ENCODE results near the gene KCNQ2. TPM values are rescaled to one million over a fixed set of nuclear protein-coding genes. Genes with fewer than 3 reads are reported as not detected.

Gene KCNQ2
- total and polyA plus RNA-seq, 4 donors, result not detected

DNA sequence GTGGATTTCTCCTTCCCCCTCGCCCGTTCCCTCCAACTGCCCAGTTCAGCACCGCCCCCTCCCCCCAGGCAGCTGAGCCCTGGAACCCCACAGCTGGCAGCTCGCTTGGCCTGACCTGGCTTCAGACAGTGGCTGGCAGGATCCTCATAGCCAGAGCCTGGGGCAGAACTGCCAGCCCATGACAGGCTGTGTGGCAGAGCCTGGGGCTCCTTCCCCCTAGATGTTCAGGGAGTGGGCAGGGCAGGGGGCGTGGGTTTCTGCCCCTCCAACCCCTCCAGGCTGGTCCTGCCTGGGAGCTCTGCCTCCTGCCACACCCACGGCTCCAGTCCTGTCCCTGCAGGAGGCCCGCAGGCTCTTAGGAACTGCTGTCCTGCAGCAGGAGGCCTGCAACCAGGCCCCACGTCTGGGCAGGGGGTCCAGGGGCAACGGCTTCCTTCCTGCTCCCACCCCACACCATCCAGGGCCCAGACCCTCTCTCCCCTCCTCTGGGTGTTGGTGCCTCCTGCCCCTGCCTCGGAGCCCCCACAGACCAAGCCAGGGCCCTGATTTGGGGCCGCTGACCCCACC, 9.6 kb upstream of the KCNQ2 start:
- no peak overlapping the region for H3K27ac ChIP-seq (ENCODE audit: low read depth in 1 of 2, low read length in 2 of 2)
- H3K36me3 ChIP-seq (ENCODE audit: control insufficient read depth in 4 of 4, insufficient read depth in 3 of 4, low read depth in 1 of 4, low read length in 3 of 4), result no peaks in the 10 kb centered on the region
- H3K4me1 ChIP-seq (ENCODE audit: control insufficient read depth in 4 of 4, insufficient read depth in 4 of 4, low read length in 3 of 4), result peaks cover 0 to 6% (median 0%) of the 10 kb centered on the region in 4 donors
- no peak for DNase-seq (ENCODE audit: low spot score)
- peaks cover 0 to 8% (median 2%) of the 10 kb centered on the region in 4 donors for H3K27me3 ChIP-seq (ENCODE audit: control insufficient read depth in 4 of 4, insufficient read depth in 4 of 4, low read length in 3 of 4)
- 46% methylated on average over 11 of the region's 11 CpGs for WGBS
- no peak for TF ChIP-seq HNF4A (conservative IDR thresholded peaks at IDR 0.05)
- TF ChIP-seq, protein P1, sequence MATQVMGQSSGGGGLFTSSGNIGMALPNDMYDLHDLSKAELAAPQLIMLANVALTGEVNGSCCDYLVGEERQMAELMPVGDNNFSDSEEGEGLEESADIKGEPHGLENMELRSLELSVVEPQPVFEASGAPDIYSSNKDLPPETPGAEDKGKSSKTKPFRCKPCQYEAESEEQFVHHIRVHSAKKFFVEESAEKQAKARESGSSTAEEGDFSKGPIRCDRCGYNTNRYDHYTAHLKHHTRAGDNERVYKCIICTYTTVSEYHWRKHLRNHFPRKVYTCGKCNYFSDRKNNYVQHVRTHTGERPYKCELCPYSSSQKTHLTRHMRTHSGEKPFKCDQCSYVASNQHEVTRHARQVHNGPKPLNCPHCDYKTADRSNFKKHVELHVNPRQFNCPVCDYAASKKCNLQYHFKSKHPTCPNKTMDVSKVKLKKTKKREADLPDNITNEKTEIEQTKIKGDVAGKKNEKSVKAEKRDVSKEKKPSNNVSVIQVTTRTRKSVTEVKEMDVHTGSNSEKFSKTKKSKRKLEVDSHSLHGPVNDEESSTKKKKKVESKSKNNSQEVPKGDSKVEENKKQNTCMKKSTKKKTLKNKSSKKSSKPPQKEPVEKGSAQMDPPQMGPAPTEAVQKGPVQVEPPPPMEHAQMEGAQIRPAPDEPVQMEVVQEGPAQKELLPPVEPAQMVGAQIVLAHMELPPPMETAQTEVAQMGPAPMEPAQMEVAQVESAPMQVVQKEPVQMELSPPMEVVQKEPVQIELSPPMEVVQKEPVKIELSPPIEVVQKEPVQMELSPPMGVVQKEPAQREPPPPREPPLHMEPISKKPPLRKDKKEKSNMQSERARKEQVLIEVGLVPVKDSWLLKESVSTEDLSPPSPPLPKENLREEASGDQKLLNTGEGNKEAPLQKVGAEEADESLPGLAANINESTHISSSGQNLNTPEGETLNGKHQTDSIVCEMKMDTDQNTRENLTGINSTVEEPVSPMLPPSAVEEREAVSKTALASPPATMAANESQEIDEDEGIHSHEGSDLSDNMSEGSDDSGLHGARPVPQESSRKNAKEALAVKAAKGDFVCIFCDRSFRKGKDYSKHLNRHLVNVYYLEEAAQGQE (IDR thresholded peaks at IDR 0.05), result no peak
- TF ChIP-seq SP1 (IDR thresholded peaks at IDR 0.05), result no peak
- TF ChIP-seq, protein P2, sequence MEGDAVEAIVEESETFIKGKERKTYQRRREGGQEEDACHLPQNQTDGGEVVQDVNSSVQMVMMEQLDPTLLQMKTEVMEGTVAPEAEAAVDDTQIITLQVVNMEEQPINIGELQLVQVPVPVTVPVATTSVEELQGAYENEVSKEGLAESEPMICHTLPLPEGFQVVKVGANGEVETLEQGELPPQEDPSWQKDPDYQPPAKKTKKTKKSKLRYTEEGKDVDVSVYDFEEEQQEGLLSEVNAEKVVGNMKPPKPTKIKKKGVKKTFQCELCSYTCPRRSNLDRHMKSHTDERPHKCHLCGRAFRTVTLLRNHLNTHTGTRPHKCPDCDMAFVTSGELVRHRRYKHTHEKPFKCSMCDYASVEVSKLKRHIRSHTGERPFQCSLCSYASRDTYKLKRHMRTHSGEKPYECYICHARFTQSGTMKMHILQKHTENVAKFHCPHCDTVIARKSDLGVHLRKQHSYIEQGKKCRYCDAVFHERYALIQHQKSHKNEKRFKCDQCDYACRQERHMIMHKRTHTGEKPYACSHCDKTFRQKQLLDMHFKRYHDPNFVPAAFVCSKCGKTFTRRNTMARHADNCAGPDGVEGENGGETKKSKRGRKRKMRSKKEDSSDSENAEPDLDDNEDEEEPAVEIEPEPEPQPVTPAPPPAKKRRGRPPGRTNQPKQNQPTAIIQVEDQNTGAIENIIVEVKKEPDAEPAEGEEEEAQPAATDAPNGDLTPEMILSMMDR (IDR thresholded peaks at IDR 0.05; ENCODE audit: low read depth, low read length, missing input control), result no peak
- peaks cover 0 to 2% (median 0%) of the 10 kb centered on the region in 4 donors for H3K9me3 ChIP-seq (ENCODE audit: control insufficient read depth in 4 of 4, low read length in 3 of 4)
- H3K4me3 ChIP-seq (ENCODE audit: low read depth in 1 of 3, low read length in 3 of 3), result no peak overlapping the region
- H3K9ac ChIP-seq (ENCODE audit: low read depth in 1 of 2, low read length in 2 of 2), result no peak overlapping the region

DNA sequence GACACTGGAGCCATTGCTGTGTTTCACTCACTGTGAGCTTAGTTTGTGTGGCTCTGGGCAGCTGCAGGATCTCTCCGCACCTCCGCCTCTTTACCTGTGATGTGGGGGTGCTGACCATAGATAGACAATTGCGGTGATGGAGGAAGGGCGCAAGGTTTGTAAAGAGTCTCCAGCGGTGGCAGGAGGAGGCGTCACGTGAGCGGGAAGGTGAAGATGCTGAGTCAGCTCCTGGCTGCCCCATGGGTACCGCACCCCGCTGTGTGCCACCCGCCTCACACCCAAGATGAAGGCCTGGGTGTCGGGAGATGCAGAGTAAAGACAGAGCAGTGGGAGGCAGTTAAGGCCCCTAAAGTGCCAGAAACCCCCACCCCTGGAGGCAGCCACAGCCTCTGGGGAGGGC, 9.0 kb upstream of the KCNQ2 start:
- DNase-seq (ENCODE audit: low spot score), result no peak
- H3K4me1 ChIP-seq (ENCODE audit: control insufficient read depth in 4 of 4, insufficient read depth in 4 of 4, low read length in 3 of 4), result peaks cover 0 to 6% (median 0%) of the 10 kb centered on the region in 4 donors
- no peak for TF ChIP-seq HNF4A (conservative IDR thresholded peaks at IDR 0.05)
- no peak for TF ChIP-seq SP1 (IDR thresholded peaks at IDR 0.05)
- no peak for TF ChIP-seq FOXA1 (IDR thresholded peaks at IDR 0.05)
- TF ChIP-seq, protein P3, sequence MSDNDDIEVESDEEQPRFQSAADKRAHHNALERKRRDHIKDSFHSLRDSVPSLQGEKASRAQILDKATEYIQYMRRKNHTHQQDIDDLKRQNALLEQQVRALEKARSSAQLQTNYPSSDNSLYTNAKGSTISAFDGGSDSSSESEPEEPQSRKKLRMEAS (IDR thresholded peaks at IDR 0.05), result no peak
- no peak for TF ChIP-seq GABPA (IDR thresholded peaks at IDR 0.05 in 1 of 2, conservative IDR thresholded peaks at IDR 0.05 in 1 of 2)
- TF ChIP-seq JUND (IDR thresholded peaks at IDR 0.05), result no peak
- no peak for TF ChIP-seq RAD21 (IDR thresholded peaks at IDR 0.05)
- TF ChIP-seq, protein P1 (IDR thresholded peaks at IDR 0.05), result no peak
- TF ChIP-seq TAF1 (conservative IDR thresholded peaks at IDR 0.05), result no peak
- TF ChIP-seq, protein P4, sequence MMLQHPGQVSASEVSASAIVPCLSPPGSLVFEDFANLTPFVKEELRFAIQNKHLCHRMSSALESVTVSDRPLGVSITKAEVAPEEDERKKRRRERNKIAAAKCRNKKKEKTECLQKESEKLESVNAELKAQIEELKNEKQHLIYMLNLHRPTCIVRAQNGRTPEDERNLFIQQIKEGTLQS (IDR thresholded peaks at IDR 0.05), result no peak
- TF ChIP-seq HNF4G (IDR thresholded peaks at IDR 0.05), result no peak
- no peak for TF ChIP-seq EGR1 (IDR thresholded peaks at IDR 0.05; ENCODE audit: low read depth in 2 of 2)
- TF ChIP-seq YY1 (IDR thresholded peaks at IDR 0.05), result no peak
- TF ChIP-seq FOXA2 (IDR thresholded peaks at IDR 0.05), result no peak
- TF ChIP-seq, protein P2 (IDR thresholded peaks at IDR 0.05; ENCODE audit: low read depth, low read length, missing input control), result no peak
- TF ChIP-seq RXRA (IDR thresholded peaks at IDR 0.05), result no peak
- TF ChIP-seq NR2F2 (IDR thresholded peaks at IDR 0.05), result no peak
- 53% methylated on average over 12 of the region's 12 CpGs for WGBS
- H3K9ac ChIP-seq (ENCODE audit: low read depth in 1 of 2, low read length in 2 of 2), result no peak overlapping the region
- H3K9me3 ChIP-seq (ENCODE audit: control insufficient read depth in 4 of 4, low read length in 3 of 4), result peaks cover 0 to 2% (median 0%) of the 10 kb centered on the region in 4 donors
- peaks cover 0 to 8% (median 1%) of the 10 kb centered on the region in 4 donors for H3K27me3 ChIP-seq (ENCODE audit: control insufficient read depth in 4 of 4, insufficient read depth in 4 of 4, low read length in 3 of 4)
- no peaks in the 10 kb centered on the region for H3K36me3 ChIP-seq (ENCODE audit: control insufficient read depth in 4 of 4, insufficient read depth in 3 of 4, low read depth in 1 of 4, low read length in 3 of 4)
- H3K4me3 ChIP-seq (ENCODE audit: low read depth in 1 of 3, low read length in 3 of 3), result no peak overlapping the region
- no peak overlapping the region for H3K27ac ChIP-seq (ENCODE audit: low read depth in 1 of 2, low read length in 2 of 2)
